ENCODE data around the gene ZNF865. TPM values are rescaled to one million over a fixed set of nuclear protein-coding genes. Genes with fewer than 3 reads are reported as not detected.
A peak's percentile ranks its signal among the peaks of the same experiment; 100 is the strongest.
"Not testable (repeated sequence)": the region's sequence is repeated elsewhere in the genome, so short reads cannot be mapped to it uniquely, and the experiment has no call there.

ZNF865 gene
- 10 to 100 TPM; 12.7 to 18.5 (median 13.2) TPM for total RNA-seq
- long read RNA-seq, donor 1, partial matches to known transcripts: 0 of 4 reads
- long read RNA-seq, donor 1, other reads (novel, unspliced or antisense): 4 of 4 reads
- long read RNA-seq, donor 2: 0 reads

DNA sequence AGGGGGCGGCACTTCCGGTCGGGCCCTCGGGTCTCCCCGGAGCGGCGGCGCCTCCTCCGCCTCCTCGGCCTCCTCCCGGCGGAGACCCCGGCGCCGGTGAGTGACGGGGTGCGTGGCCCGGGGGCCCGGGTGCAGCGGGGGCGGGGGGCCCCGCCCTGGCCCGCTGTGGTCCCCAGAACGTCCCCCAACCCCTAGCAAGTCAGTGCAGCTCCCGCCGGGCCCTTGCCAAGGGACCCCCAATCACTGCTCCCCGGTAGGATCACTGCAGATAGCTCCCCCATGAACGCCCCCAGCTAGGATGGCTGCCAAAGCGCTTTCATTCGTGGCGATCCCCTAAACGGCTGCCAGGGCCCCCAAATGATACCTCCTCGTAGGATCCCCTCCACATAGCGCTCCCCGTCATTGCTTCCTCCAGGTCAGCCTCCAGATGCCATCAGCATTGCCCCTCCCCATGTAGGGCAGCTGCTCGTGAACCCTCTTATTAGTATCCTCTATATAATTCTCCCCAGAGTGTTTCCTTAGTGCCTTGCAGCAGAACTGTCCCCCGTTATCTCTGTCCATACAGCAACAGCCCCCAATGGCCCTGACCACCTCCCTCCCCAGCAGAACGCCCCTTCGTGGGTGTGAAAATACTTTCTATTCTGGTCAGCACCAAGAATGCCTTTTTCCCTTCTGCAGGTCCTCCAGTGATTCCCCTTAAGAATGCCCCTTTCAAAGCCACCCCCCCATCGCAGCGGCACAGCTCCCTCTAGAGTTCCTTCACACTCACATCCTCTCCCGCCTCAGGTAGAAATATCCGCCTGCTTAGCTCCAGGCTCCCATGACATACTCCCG, at the start of gene ZNF865:
Gene ZNF865, plus strand, starts transcription at position 11 of the 834 bp plus-strand sequence. CDS start 7,972 bp downstream, outside the sequence.
- no peaks in the 10 kb centered on the region for H3K9me3 ChIP-seq
- intact Hi-C loops (cut with DNase I, micrococcal nuclease): no loop called here
- peak within 1 kb of the TSS; percentile 74 for H3K4me3 ChIP-seq
- peak; percentile 45 for TF ChIP-seq CTCF (IDR thresholded peaks at IDR 0.05)
- no peaks in the 10 kb centered on the region for H3K36me3 ChIP-seq (ENCODE audit: low read depth)
- H3K4me1 ChIP-seq (ENCODE audit: low read depth): peaks cover 37% of the 10 kb centered on the region
- ATAC-seq: peak; percentile 65
- DNase-seq: peak; percentile 79 to 85 (median 79)

DNA sequence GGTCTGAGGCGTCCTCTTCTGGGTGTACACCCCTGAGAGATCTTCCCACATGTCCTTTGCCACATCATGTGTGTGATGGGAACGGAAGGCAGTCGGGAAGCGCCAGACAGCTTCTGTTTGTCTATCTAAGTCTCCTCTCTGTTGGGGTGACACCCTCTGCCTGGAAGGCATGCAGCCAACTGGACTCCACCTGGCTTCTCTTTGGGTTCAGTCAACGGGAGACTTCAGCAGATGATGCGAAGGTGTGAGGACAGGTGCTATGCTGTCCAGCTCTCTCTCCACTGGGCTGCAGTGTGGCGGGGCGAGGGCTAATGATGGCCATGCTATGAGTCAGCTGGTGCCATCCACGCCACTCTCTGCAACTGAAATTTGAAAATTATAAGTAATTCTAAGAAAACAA, 45.8 kb upstream of the ZNF865 start:
- ATAC-seq (no peak), DNase-seq (peak in 1 of 3 donors; percentile 7)
- Histone ChIP-seq H3K36me3 (ENCODE audit: low read depth) (no peaks in the 10 kb centered on the region), H3K9me3 (no peaks in the 10 kb centered on the region), H3K4me3 (no peak overlapping the region), H3K4me1 (ENCODE audit: low read depth) (peaks cover 3% of the 10 kb centered on the region)
- no peak for TF ChIP-seq CTCF (IDR thresholded peaks at IDR 0.05)
- intact Hi-C loops (cut with DNase I, micrococcal nuclease): no loop called here

GRCh38 chr19:55563261-55563690, 42.2 kb upstream of the ZNF865 start:
- intact Hi-C loops (cut with DNase I, micrococcal nuclease): no loop called here
- ATAC-seq (peak; percentile 68), DNase-seq (peak in 1 of 3 donors; percentile 28)
- Histone ChIP-seq H3K4me1 (ENCODE audit: low read depth) (peaks cover 3% of the 10 kb centered on the region), H3K36me3 (ENCODE audit: low read depth) (no peaks in the 10 kb centered on the region), H3K9me3 (no peaks in the 10 kb centered on the region), H3K4me3 (no peak overlapping the region)
- no peak for TF ChIP-seq CTCF (IDR thresholded peaks at IDR 0.05)

GRCh38 chr19:55566823-55567222, 38.6 kb upstream of the ZNF865 start:
- intact Hi-C loops (cut with DNase I, micrococcal nuclease): no loop called here
- Histone ChIP-seq H3K9me3 (no peaks in the 10 kb centered on the region), H3K4me1 (ENCODE audit: low read depth) (peaks cover 3% of the 10 kb centered on the region), H3K4me3 (no peak overlapping the region), H3K36me3 (ENCODE audit: low read depth) (no peaks in the 10 kb centered on the region)
- TF ChIP-seq CTCF (IDR thresholded peaks at IDR 0.05): no peak
- DNase-seq: no peak
- no peak for ATAC-seq

- H3K4me3 ChIP-seq: no peak overlapping the region
- H3K9me3 ChIP-seq: no peaks in the 10 kb centered on the region
- no peaks in the 10 kb centered on the region for H3K36me3 ChIP-seq (ENCODE audit: low read depth)
- no peak for DNase-seq
- TF ChIP-seq CTCF (IDR thresholded peaks at IDR 0.05): no peak
- no peak for ATAC-seq
- peaks cover 3% of the 10 kb centered on the region for H3K4me1 ChIP-seq (ENCODE audit: low read depth)
- intact Hi-C loops (cut with DNase I, micrococcal nuclease): no loop called here
Observed at GRCh38 chr19:55567708-55568328, 37.6 kb upstream of the ZNF865 start.

DNA sequence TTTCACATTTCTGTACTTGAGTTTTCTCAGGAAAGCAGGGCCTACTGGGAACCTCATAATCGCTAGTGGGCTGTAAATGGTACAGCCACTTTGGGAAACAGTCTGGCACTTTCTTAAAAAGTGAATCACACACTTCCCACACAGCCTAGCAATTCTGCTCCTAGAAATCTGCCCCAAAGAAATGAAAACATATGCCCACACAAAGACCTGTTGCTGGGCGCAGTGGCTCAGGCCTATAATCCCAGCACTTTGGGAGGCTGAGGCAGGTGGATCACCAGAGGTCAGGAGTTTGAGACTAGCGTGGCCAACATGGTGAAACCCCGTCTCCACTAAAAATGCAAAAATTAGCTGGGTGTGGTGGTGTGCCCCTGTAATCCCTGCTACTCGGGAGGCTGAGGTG, 36.0 kb upstream of the ZNF865 start:
- DNase-seq; intact Hi-C loops (cut with DNase I, micrococcal nuclease); H3K36me3 ChIP-seq (ENCODE audit: low read depth); ATAC-seq; H3K9me3 ChIP-seq; H3K4me1 ChIP-seq (ENCODE audit: low read depth); H3K4me3 ChIP-seq: not testable (repeated sequence)

DNA sequence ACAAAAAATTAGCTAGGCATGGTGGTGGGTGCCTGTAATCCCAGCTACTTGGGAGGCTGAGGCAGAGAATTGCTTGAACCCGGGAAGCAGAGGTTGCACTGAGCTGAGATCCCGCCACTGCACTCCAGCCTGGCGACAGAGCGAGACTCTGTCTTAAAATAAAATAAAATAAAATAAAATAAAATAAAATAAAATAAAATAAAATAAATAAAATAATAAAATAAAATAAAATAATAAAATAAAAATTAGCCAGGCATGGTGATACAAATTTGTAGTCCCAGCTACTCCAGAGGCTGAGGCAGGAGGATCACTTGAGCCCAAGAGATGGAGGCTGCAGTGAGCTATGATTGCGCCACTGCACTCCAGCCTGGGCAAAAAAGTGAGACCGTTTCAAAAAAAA, 31.5 kb upstream of the ZNF865 start:
- H3K4me3 ChIP-seq; H3K4me1 ChIP-seq (ENCODE audit: low read depth); intact Hi-C loops (cut with DNase I, micrococcal nuclease); H3K9me3 ChIP-seq; ATAC-seq; DNase-seq; H3K36me3 ChIP-seq (ENCODE audit: low read depth): not testable (repeated sequence)
